Endothelial cell of hepatic sinusoid (primary cell): Measurements from ENCODE around the gene FLOT2.
"Not testable (repeated sequence)": the region's sequence is repeated elsewhere in the genome, so short reads cannot be mapped to it uniquely, and the experiment has no call there.

ENCODE experiments used
- in situ Hi-C: cut with HindIII; loops from 2 replicates; pipeline ENCODE4 v1.10.0; 2017; ENCODE audit warnings: low sequenced_read_pairs

Gene FLOT2

DNA sequence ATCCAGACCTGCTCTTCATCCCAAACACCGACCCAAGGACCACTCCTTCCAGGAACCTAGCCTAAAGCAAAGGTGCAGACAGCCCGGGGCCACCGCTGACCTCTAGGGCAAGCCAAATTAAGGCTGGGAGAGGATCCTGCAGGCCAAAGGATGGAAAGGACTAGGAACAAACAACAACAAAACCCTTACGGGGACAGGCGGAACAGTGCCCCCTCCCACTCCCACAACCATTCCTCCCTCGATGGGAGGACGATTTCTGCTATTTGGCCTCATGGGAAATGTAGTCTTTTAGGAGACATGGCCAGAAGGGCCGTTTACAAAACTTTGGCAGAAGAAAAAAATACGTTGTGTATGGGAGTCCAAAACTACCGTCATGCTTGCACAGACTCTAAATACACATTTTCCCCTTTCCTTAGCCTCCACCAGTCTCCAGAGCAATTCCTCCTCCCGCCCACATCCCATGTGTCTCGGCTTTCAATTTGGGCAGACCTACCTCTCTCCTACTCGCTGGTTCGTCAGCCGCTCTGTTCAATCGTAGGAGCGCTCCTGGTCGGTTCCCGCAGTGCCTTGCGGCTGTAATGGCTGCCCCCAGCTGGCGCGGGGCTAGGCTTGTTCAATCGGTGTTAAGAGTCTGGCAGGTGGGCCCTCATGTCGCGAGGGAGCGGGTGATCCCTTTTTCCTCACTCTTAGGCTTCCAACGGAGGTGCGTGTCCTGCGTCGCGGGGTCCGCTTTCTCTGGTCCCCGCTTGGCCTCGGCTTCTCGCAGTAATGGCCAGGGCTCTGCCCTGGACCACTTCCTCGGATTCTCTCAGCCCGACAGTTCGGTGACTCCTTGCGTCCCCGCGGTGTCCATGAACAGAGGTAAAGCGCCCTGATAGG lies 42.8 kb downstream of the FLOT2 start, which contains the start of gene ERAL1:
Gene ERAL1, plus strand, starts transcription at position 560 of the 879 bp plus-strand sequence. Its CDS starts 19 bp downstream, at position 579.
- in situ Hi-C loops, result no loop called here

DNA sequence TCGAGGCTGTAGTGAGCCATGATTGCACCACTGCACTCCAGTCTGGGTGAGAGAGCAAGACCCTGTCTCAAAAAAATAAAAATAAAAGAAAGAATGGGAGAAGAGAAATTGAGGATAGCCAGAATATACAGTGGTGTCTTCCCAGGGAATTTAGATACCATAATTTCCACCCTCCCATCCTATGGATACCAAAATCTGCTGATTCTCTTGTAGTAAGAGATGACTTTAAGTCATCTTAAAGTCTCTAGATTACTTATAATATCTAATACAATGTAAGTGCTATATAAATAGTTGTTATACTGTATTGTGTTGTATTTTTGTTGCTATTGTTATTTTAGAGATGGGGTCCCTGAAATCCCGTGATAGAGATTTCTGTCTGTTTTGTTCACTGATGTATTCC lies 44.2 kb downstream of the FLOT2 start:
- in situ Hi-C loops, result no loop called here

DNA sequence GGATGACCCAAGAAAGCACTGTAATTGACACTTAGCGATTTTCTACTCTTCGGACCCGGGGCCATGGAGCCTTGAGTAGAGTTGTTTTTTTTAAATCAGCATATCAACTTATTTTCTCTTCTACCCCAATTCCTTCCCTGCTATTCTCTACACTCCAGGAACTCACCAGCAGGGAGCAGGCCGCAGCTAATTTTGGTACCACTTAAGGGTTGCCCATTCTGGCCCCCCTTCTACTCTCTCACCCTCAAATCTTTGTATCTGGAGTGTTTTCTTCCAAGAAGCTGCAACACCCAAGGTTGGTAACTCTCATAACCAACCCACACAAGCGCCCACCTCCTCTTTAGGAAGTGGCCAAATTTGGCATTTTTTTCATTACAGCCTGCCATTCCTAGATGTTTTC lies 48.3 kb downstream of the FLOT2 start:
- in situ Hi-C loops, result no loop called here

DNA sequence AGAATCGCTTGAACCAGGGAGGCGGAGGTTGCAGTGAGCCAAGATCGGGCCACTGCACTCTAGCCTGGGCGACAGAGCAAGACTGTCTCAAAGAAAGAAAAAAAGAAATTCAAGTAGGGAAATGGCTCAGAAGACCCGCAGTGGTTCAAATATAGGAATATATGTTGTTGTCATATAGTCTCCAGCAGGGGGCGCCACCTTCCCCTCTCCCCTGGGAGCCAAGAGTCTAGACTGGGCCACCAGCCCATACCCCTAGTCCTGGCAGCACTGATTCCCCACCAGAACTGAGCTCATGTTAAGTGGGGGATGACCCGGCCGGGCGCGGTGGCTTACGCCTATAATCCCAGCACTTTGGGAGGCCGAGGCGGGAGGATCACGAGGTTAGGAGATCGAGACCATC lies 48.9 kb downstream of the FLOT2 start:
- in situ Hi-C loops, result not testable (repeated sequence)

DNA sequence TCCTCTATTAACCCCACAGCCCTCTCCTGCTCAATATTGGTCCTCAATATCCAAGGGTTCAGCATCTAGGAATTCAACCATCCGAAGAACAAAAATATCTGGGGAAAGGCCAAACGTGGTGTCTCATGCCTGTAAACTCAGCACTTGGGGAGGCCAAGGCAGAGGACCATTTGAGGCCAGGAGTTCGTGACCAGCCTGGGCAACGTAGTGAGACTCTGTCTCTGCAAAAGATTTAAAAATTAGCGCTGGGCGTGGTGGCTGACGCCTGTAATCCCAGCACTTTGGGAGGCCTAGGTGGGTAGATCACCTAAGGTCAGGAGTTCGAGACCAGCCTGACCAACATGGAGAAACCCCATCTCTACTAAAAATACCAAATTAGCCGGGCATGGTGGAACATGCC lies 50.8 kb downstream of the FLOT2 start:
- in situ Hi-C loops, result not testable (repeated sequence)

DNA sequence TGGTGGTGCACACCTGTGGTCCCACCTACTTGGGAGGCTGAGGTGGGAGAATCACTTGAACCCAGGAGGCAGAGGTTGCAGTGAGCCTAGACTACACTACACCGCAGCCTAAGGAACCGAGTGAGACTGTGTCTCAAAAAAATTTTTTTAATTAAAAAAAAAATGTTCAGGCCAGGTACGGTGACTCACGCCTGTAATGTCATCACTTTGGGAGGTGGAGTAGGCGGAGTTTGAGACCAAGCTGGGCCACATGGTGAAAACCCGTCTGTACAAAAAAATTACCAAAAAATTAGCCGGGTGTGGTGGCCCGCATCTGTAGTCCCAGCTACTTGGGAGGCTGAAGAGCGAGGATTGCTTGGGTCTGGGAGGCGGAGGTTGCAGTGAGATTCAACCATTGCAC lies 51.3 kb downstream of the FLOT2 start:
- in situ Hi-C loops, result no loop called here

DNA sequence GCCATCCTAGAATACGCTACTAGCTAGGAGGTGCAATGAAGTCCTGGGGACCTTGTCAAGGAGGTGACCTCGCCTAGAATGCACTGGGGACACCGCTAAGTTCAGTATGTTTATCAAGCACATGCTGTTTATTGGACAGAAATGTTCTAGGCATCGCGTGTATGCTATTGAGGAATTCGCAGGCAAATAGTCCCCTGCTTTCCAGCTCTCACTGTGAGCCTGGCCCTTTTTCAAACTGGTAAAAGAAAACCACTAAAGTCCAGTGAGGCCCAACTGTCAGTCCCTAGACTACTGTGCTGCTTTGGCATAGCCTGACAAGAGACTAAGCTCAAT lies 53.8 kb downstream of the FLOT2 start:
- in situ Hi-C loops, result no loop called here

DNA sequence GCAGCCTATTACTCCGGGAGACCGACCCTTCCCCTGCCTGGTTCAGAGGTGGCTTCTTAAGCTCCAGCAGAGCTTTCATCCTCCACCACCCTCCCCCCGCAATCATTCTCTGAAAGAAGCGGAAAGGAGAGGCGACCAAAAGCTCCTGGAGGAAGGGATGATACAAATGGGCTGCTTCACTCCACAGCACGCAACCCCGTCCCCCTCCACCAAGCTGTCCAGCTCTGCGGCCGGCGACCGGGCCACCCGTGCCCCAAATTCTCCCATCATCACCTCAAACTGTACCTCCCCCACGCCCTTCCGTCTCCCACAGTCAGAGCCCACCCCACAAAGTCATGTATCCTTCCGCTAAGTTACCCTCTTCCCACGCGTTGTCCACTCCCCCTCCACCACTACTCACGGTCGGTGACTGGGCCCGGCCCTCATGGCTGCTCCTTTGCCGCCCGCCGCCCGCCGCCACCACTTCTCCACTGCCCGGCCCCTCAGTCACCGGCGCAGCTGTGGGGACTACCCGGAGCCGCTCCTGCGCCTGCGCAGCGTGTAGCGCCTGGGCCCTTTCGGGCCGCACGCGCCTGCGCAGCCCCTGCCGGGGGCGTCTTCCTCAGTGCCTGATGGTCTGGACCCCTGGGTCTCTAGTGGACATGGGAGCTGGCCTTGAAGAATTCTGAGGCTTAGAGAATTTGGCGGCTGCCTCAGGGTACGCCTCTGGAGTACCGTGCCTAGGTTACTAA lies 55.1 kb downstream of the FLOT2 start, which contains the start of gene FAM222B:
Gene FAM222B, minus strand, starts transcription at position 509 of the 731 bp plus-strand sequence. CDS start 76,123 bp downstream, outside the sequence.
- in situ Hi-C loops, result no loop called here

DNA sequence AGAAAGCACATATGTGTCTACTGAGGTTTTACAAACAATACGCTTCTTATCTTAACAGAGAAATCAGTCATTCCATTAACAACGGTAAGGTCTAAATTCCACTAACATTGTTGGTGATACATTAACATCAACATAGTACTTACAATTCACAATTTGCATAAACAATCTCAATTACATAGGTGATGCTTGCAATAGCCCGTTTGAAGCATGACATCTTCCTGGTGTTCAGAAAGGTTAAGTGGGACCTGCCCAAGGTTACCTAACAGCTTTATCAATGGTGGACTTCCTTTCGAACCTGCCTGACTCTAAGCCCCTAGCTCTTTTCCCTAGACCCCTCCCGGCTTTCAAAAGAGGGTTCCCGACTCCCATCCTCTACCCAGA lies 55.6 kb downstream of the FLOT2 start:
- in situ Hi-C loops, result no loop called here

DNA sequence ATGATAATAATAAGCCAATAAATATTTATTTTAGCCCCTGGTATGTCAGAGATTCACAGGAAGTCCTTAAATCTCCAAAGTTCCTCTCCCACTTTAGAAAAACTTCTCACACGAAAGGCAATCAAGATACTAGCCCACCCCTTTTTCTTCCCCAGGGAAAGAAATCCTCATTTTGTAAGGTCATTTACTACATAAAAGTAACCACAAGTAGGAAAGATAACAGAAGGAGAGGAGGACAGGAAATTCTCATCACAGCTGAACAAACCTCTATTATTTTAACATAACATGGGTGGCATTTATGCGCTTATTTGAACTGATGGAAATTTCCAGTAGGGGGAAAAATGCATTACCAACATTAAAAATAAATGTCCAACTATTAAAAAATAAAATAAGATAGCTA lies 58.3 kb downstream of the FLOT2 start:
- in situ Hi-C loops, result no loop called here

DNA sequence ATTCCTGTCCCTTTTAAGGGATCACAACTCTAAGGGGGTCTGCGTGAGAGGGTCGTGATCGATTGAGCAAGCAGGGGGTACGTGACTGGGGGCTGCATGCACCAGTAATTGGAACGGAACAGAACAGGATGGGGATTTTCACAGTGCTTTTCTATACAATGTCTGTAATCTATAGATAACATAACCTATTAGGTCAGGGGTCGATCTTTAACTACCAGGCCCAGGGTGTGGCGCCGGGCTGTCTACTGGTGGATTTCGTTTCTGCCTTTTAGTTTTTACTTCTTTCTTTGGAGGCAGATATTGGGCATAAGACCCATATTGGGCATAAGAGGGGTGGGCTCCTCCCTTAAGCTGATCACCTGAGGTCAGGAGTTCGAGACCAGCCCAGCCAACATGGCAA lies 61.0 kb downstream of the FLOT2 start:
- in situ Hi-C loops, result not testable (repeated sequence)

DNA sequence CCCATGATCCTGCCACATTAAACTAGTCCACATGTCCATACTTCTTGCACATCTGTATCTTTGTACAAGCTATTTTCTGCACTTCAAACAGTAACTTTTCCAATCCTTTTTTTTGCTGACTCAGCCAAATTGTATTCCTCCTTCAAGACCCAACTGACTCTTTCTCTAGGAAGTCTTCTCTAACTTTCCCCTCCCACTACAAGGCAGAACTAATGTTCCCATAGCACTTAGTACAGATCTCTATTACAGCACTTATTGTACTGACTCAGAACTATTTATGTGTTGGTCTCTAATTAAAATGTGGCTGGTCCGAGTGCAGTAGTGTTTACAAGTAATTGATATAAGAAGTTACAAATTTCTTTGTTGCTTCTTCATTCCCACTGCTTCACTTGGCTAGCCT lies 63.1 kb downstream of the FLOT2 start:
- in situ Hi-C loops, result no loop called here
